ENCODE measurements around the gene FYTTD1. TPM values are rescaled to one million over a fixed set of nuclear protein-coding genes. Genes with fewer than 3 reads are reported as not detected.

The FYTTD1 gene
- total RNA-seq, 2 experiments from 2014 or later: 35.7 to 38.8 TPM

GRCh38 chr3:197830967-197831313 lies 81.3 kb downstream of the FYTTD1 start:
- Mint-ChIP-seq H3K27me3 (no peaks in the 10 kb centered on the region), H3K36me3 (ENCODE audit: low read depth) (peaks cover 52% of the 10 kb centered on the region), H3K27ac (no peak overlapping the region), H3K4me1 (peaks cover 2% of the 10 kb centered on the region), H3K9me3 (no peaks in the 10 kb centered on the region), H3K4me3 (no peak overlapping the region)
- DNase-seq: no peak
- ChIA-PET POLR2A (no interaction called here), CTCF (interaction anchor here (1.4 kb wide), 1 partner anchor 11 kb away, joined by 4 read pairs; no protein-coding TSS in a partner anchor)

- H3K36me3 Mint-ChIP-seq (ENCODE audit: low read depth): peaks cover 46% of the 10 kb centered on the region
- no peak for DNase-seq
- ChIA-PET POLR2A (no interaction called here), CTCF (no interaction called here)
- peaks cover 2% of the 10 kb centered on the region for H3K4me1 Mint-ChIP-seq
- no peaks in the 10 kb centered on the region for H3K9me3 Mint-ChIP-seq
- H3K27ac Mint-ChIP-seq: no peak overlapping the region
- no peaks in the 10 kb centered on the region for H3K27me3 Mint-ChIP-seq
- H3K4me3 Mint-ChIP-seq: no peak overlapping the region
These were observed 84.4 kb downstream of the FYTTD1 start for GRCh38 chr3:197833930-197834715.

- ChIA-PET CTCF (no interaction called here), POLR2A (no interaction called here)
- no peaks in the 10 kb centered on the region for H3K27me3 Mint-ChIP-seq
- H3K9me3 Mint-ChIP-seq: no peaks in the 10 kb centered on the region
- H3K4me1 Mint-ChIP-seq: peaks cover 2% of the 10 kb centered on the region
- no peak overlapping the region for H3K4me3 Mint-ChIP-seq
- no peak overlapping the region for H3K27ac Mint-ChIP-seq
- no peak for DNase-seq
- peaks cover 42% of the 10 kb centered on the region for H3K36me3 Mint-ChIP-seq (ENCODE audit: low read depth)
These were observed 85.8 kb downstream of the FYTTD1 start for GRCh38 chr3:197835509-197835908.

GRCh38 chr3:197836244-197836643 lies 86.6 kb downstream of the FYTTD1 start:
- POLR2A ChIA-PET: no interaction called here
- peaks cover 43% of the 10 kb centered on the region for H3K36me3 Mint-ChIP-seq (ENCODE audit: low read depth)
- no peak for DNase-seq

More at GRCh38 chr3:197836244-197836643, 86.6 kb downstream of the FYTTD1 start:
- Mint-ChIP-seq H3K27me3 (no peaks in the 10 kb centered on the region), H3K4me1 (peaks cover 2% of the 10 kb centered on the region), H3K9me3 (no peaks in the 10 kb centered on the region), H3K4me3 (no peak overlapping the region), H3K27ac (no peak overlapping the region)
- CTCF ChIA-PET: no interaction called here

Other genes with a start within 250 kb of the FYTTD1 start
- 10 to 100 TPM; 53.6 to 58.7 TPM for gene BDH1, start 193.9 kb upstream of the FYTTD1 start, total RNA-seq
- 10 to 100 TPM; 43.3 to 44.5 TPM for gene RUBCN, start 13.0 kb upstream of the FYTTD1 start, total RNA-seq
- 10 to 100 TPM; 54.0 to 58.0 TPM for gene LRCH3, start 41.4 kb downstream of the FYTTD1 start, total RNA-seq
- gene RPL35A, start 200.3 kb downstream of the FYTTD1 start, total RNA-seq: 100 to 1,000 TPM; 926 to 993 TPM
- gene LMLN, start 210.3 kb downstream of the FYTTD1 start, total RNA-seq: 1 to 10 TPM; 2.7 to 3.1 TPM

Measured in activated CD4-positive, alpha-beta T cell treated with anti-CD3 and anti-CD28 coated beads, Interleukin-2, amount 10 ng/mL, durations not matched to agents 7 days and 5 days (primary cell).